Measurements from ENCODE around the gene NCEH1. TPM values are rescaled to one million over a fixed set of nuclear protein-coding genes. Genes with fewer than 3 reads are reported as not detected.
A peak's percentile ranks its signal among the peaks of the same experiment; 100 is the strongest.
"Not testable (repeated sequence)": the region's sequence is repeated elsewhere in the genome, so short reads cannot be mapped to it uniquely, and the experiment has no call there.

The NCEH1 gene
- total RNA-seq, 1 donor from 2014 or later: 10.0 TPM

- Mint-ChIP-seq H3K4me1 (ENCODE audit: low read depth) (no peaks in the 10 kb centered on the region), H3K27ac (no peak overlapping the region), H3K4me3 (ENCODE audit: low read depth) (no peak overlapping the region), H3K36me3 (ENCODE audit: low read depth) (no peaks in the 10 kb centered on the region), H3K27me3 (ENCODE audit: low read depth) (peaks cover 26% of the 10 kb centered on the region), H3K9me3 (no peaks in the 10 kb centered on the region)
- intact Hi-C loops (cut with micrococcal nuclease): no loop called here
- DNase-seq (ENCODE audit: low spot score): no peak
These were observed 15.5 kb upstream of the NCEH1 start for GRCh38 chr3:172726380-172726779.

DNA sequence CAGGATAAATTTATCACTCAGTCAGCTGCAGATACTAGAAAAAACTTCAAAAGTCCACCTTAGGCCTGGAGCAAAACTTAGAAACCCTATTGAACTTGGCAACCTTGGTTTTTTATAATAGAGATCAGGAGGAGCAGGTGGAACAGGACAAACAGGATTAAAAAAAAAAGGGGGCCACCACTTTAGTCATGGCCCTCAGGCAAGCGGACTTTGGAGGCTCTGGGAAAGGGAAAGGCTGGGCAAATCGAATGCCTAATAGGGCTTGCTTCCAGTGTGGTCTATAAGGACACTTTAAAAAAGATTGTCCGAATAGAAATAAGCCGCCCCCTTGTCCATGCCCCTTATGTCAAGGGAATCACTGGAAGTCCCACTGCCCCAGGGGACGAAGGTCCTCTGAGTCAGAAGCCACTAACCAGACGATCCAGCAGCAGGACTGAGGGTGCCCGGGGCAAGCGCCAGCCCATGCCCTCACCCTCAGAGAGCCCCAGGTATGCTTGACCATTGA is 11.7 kb upstream of the NCEH1 start:
- H3K36me3 Mint-ChIP-seq (ENCODE audit: low read depth); H3K4me3 Mint-ChIP-seq (ENCODE audit: low read depth); H3K4me1 Mint-ChIP-seq (ENCODE audit: low read depth); H3K27ac Mint-ChIP-seq; intact Hi-C loops (cut with micrococcal nuclease); H3K9me3 Mint-ChIP-seq; DNase-seq (ENCODE audit: low spot score): not testable (repeated sequence)
- peaks cover 16% of the 10 kb centered on the region for H3K27me3 Mint-ChIP-seq (ENCODE audit: low read depth)

- Mint-ChIP-seq H3K27me3 (ENCODE audit: low read depth) (peaks cover 18% of the 10 kb centered on the region), H3K9me3 (no peaks in the 10 kb centered on the region), H3K27ac (no peak overlapping the region), H3K36me3 (ENCODE audit: low read depth) (no peaks in the 10 kb centered on the region), H3K4me3 (ENCODE audit: low read depth) (no peak overlapping the region), H3K4me1 (ENCODE audit: low read depth) (no peaks in the 10 kb centered on the region)
- intact Hi-C loops (cut with micrococcal nuclease): no loop called here
- DNase-seq (ENCODE audit: low spot score): no peak
These were observed 6.7 kb upstream of the NCEH1 start for GRCh38 chr3:172717493-172718088.

DNA sequence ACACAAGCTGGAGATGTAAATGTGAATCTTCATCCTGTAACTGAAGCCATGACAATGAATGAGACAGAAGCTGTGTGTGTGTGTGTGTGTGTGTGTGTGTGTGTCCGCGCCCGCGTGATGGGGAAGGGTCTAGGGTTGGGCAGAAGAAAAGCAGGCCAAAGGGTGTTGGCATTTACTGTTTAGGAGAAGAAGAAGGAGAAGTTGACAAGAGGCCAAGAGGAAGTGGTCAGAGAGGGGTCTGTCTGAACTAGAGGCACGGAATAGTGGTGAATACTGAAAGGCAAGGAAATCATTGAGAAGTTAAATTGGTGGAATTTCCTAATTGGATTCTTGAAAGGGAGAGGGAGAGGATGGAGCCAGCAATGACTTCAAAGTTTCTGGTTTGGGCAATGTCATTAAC is 5.6 kb upstream of the NCEH1 start:
- Mint-ChIP-seq H3K27ac (no peak overlapping the region), H3K9me3 (no peaks in the 10 kb centered on the region), H3K36me3 (ENCODE audit: low read depth) (no peaks in the 10 kb centered on the region), H3K4me3 (ENCODE audit: low read depth) (no peak overlapping the region), H3K4me1 (ENCODE audit: low read depth) (peaks cover 1% of the 10 kb centered on the region), H3K27me3 (ENCODE audit: low read depth) (peaks cover 11% of the 10 kb centered on the region)
- intact Hi-C loops (cut with micrococcal nuclease): no loop called here
- no peak for DNase-seq (ENCODE audit: low spot score)

GRCh38 chr3:172713316-172713715 is 2.4 kb upstream of the NCEH1 start:
- peaks cover 19% of the 10 kb centered on the region for H3K4me1 Mint-ChIP-seq (ENCODE audit: low read depth)
- H3K27ac Mint-ChIP-seq: no peak overlapping the region
- H3K4me3 Mint-ChIP-seq (ENCODE audit: low read depth): no peak overlapping the region
- H3K27me3 Mint-ChIP-seq (ENCODE audit: low read depth): peaks cover 5% of the 10 kb centered on the region
- no peak for DNase-seq (ENCODE audit: low spot score)
- H3K36me3 Mint-ChIP-seq (ENCODE audit: low read depth): no peaks in the 10 kb centered on the region
- intact Hi-C loops (cut with micrococcal nuclease): no loop called here
- no peaks in the 10 kb centered on the region for H3K9me3 Mint-ChIP-seq

- H3K9me3 Mint-ChIP-seq: no peaks in the 10 kb centered on the region
- no peaks in the 10 kb centered on the region for H3K36me3 Mint-ChIP-seq (ENCODE audit: low read depth)
- peaks cover 5% of the 10 kb centered on the region for H3K27me3 Mint-ChIP-seq (ENCODE audit: low read depth)
- intact Hi-C loops (cut with micrococcal nuclease): loop anchor here (1.0 to 2.0 kb wide), 4 partner anchors 27 to 189 kb away; partner anchors contain the start of genes ECT2 and TNFSF10
- DNase-seq (ENCODE audit: low spot score): no peak
- H3K4me1 Mint-ChIP-seq (ENCODE audit: low read depth): peaks cover 19% of the 10 kb centered on the region
- H3K27ac Mint-ChIP-seq: peak overlapping the region; percentile 27
- peak overlapping the region; percentile 88 for H3K4me3 Mint-ChIP-seq (ENCODE audit: low read depth)
These were observed 558 bp upstream of the NCEH1 start for GRCh38 chr3:172711454-172711795.

DNA sequence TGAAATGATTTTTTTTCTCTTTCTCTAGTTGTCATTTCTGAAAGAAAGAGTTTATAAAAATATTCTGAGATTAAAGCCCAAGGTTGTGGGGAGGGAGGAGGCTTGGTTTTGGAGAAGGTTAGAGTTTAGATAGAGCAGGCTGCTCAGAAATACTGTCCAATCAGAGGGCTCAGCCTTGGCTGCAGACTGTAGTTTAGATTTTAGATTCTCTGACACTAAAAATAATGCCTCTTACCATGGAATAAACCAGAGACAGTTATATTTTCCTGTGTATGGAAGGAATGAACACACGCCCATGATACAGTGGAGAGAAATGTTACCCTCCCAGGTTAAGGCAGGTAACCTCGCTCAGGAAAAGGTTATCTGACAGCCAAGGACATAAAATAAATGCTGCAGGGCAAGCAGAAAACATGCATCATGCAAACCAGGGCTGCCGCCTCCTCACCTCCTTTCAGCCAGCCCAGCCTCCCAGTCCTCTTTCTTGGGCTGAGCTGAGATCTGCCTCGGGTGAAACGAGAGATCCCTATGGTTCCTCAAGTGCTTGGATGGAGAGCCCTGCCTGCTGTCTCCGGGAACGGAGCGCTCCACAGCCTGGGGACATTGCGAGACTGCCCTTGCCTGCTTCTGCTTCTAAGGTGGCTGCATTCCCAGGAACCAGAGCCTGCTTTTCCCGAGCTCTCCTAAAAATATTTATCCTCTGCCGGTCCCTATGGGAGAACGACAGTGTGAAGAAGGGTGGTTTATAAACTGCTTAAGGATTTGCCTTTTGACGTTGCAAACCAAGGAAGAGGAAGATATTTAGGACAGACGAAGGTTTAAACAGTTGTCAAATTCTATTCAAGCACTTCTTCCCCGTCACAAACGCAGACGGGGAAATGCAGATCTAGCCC is 848 bp downstream of the NCEH1 start:
- DNase-seq (ENCODE audit: low spot score): no peak
- Mint-ChIP-seq H3K27me3 (ENCODE audit: low read depth) (peaks cover 5% of the 10 kb centered on the region), H3K36me3 (ENCODE audit: low read depth) (no peaks in the 10 kb centered on the region), H3K4me3 (ENCODE audit: low read depth) (peak overlapping the region; percentile 88), H3K4me1 (ENCODE audit: low read depth) (peaks cover 19% of the 10 kb centered on the region), H3K27ac (peak overlapping the region; percentile 14), H3K9me3 (no peaks in the 10 kb centered on the region)
- intact Hi-C loops (cut with micrococcal nuclease): loop anchor here (2.0 kb wide), 2 partner anchors 25 to 187 kb away; partner anchors contain the start of gene TNFSF10

- no peak overlapping the region for H3K27ac Mint-ChIP-seq
- peaks cover 5% of the 10 kb centered on the region for H3K27me3 Mint-ChIP-seq (ENCODE audit: low read depth)
- H3K36me3 Mint-ChIP-seq (ENCODE audit: low read depth): no peaks in the 10 kb centered on the region
- intact Hi-C loops (cut with micrococcal nuclease): no loop called here
- no peak for DNase-seq (ENCODE audit: low spot score)
- no peaks in the 10 kb centered on the region for H3K9me3 Mint-ChIP-seq
- H3K4me1 Mint-ChIP-seq (ENCODE audit: low read depth): peaks cover 19% of the 10 kb centered on the region
- peak overlapping the region; percentile 88 for H3K4me3 Mint-ChIP-seq (ENCODE audit: low read depth)
These were observed 1.7 kb downstream of the NCEH1 start for GRCh38 chr3:172708921-172709773.

GRCh38 chr3:172707967-172708366 is 2.9 kb downstream of the NCEH1 start:
- Mint-ChIP-seq H3K9me3 (no peaks in the 10 kb centered on the region), H3K27ac (no peak overlapping the region), H3K4me1 (ENCODE audit: low read depth) (peaks cover 23% of the 10 kb centered on the region), H3K36me3 (ENCODE audit: low read depth) (no peaks in the 10 kb centered on the region), H3K4me3 (ENCODE audit: low read depth) (no peak overlapping the region), H3K27me3 (ENCODE audit: low read depth) (no peaks in the 10 kb centered on the region)
- DNase-seq (ENCODE audit: low spot score): no peak
- intact Hi-C loops (cut with micrococcal nuclease): no loop called here

GRCh38 chr3:172707030-172707429 is 3.8 kb downstream of the NCEH1 start:
- H3K27me3 Mint-ChIP-seq (ENCODE audit: low read depth): no peaks in the 10 kb centered on the region
- no peaks in the 10 kb centered on the region for H3K36me3 Mint-ChIP-seq (ENCODE audit: low read depth)
- peaks cover 24% of the 10 kb centered on the region for H3K4me1 Mint-ChIP-seq (ENCODE audit: low read depth)
- H3K27ac Mint-ChIP-seq: no peak overlapping the region
- no peak overlapping the region for H3K4me3 Mint-ChIP-seq (ENCODE audit: low read depth)
- DNase-seq (ENCODE audit: low spot score): no peak
- intact Hi-C loops (cut with micrococcal nuclease): no loop called here
- no peaks in the 10 kb centered on the region for H3K9me3 Mint-ChIP-seq

GRCh38 chr3:172705170-172705569 is 5.7 kb downstream of the NCEH1 start:
- H3K27me3 Mint-ChIP-seq (ENCODE audit: low read depth): no peaks in the 10 kb centered on the region
- DNase-seq (ENCODE audit: low spot score): no peak
- no peak overlapping the region for H3K27ac Mint-ChIP-seq
- no peaks in the 10 kb centered on the region for H3K9me3 Mint-ChIP-seq
- intact Hi-C loops (cut with micrococcal nuclease): no loop called here
- H3K36me3 Mint-ChIP-seq (ENCODE audit: low read depth): no peaks in the 10 kb centered on the region
- H3K4me1 Mint-ChIP-seq (ENCODE audit: low read depth): peaks cover 22% of the 10 kb centered on the region
- no peak overlapping the region for H3K4me3 Mint-ChIP-seq (ENCODE audit: low read depth)

GRCh38 chr3:172704001-172704400 is 6.9 kb downstream of the NCEH1 start:
- Mint-ChIP-seq H3K4me1 (ENCODE audit: low read depth) (peaks cover 12% of the 10 kb centered on the region), H3K9me3 (no peaks in the 10 kb centered on the region), H3K27ac (no peak overlapping the region), H3K36me3 (ENCODE audit: low read depth) (no peaks in the 10 kb centered on the region), H3K27me3 (ENCODE audit: low read depth) (no peaks in the 10 kb centered on the region), H3K4me3 (ENCODE audit: low read depth) (no peak overlapping the region)
- intact Hi-C loops (cut with micrococcal nuclease): no loop called here
- no peak for DNase-seq (ENCODE audit: low spot score)

Data from activated T-helper 2 cell treated with anti-CD3 and anti-CD28 coated beads, Interferon-gamma antibody, Interleukin-2, Interleukin-4, amounts not matched to agents 10 μg/mL and 5 μg/mL and 100 μg/mL, durations not matched to agents 14 hours and 24 hours and 36 hours (primary cell).